Breast epithelium (tissue), 3 donors: Measurements from ENCODE around the gene GSTP1.

Experiments
- POLR2A ChIP-seq: fragments of 450-650 bp; IDR thresholded peaks from one replicate; pipeline ENCODE4 v1.6.1; 2016; ENCODE audit warnings: antibody characterized with exemption, mild to moderate bottlenecking, moderate library complexity
- TF ChIP-seq, protein P1 (sequence below), 3 donors: fragments of 450-650 bp; IDR thresholded peaks; one replicate each; pipeline ENCODE4 v1.5.1; 2016 to 2017; ENCODE audit warnings: antibody characterized with exemption in 3 of 3, mild to moderate bottlenecking in 3 of 3, moderate library complexity in 3 of 3

DNA sequence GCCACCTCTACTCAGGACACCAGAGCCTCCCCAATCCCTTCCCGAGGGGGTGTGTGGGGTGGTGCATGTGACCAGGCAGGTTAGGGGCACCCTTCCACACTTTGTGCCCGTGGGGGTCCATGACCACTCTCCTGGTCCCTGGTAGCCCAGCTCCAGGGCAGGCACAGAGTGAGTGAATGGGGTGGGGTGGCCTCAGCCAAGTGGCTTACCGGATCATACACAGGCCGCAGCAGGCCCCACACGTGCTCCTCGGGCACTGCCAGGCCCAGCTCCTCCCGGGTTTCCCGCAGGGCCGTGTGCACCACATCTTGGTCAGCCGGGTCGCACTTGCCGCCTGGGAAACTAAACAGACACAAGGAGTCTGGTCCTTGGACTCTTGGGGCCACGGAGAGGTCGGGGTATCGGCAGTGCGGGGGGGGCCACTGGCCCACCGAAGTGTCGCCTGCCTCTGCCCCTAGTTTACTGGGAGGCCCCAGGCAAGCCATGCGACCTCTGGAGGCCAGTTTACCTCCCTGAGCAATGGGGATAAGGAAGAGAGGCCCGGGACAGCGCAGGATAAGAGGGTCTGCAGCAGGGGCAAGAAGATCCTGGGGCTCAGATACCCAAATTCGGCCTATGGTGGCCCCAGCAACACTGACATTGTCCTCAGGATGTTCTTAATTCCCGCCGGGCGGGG, 45.2 kb downstream of the GSTP1 start:
- TF ChIP-seq, protein P1, sequence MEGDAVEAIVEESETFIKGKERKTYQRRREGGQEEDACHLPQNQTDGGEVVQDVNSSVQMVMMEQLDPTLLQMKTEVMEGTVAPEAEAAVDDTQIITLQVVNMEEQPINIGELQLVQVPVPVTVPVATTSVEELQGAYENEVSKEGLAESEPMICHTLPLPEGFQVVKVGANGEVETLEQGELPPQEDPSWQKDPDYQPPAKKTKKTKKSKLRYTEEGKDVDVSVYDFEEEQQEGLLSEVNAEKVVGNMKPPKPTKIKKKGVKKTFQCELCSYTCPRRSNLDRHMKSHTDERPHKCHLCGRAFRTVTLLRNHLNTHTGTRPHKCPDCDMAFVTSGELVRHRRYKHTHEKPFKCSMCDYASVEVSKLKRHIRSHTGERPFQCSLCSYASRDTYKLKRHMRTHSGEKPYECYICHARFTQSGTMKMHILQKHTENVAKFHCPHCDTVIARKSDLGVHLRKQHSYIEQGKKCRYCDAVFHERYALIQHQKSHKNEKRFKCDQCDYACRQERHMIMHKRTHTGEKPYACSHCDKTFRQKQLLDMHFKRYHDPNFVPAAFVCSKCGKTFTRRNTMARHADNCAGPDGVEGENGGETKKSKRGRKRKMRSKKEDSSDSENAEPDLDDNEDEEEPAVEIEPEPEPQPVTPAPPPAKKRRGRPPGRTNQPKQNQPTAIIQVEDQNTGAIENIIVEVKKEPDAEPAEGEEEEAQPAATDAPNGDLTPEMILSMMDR (IDR thresholded peaks at IDR 0.05), result no peak
- no peak for TF ChIP-seq POLR2A
